Left forelimb (tissue), 1 donor: ENCODE data around the gene MEIS1.

Source experiments
- DNase-seq: peaks from one replicate; pipeline ENCODE4 v3.0.0-alpha.2; 2018; ENCODE audit warnings: low spot score

Gene MEIS1

GRCh38 chr2:66535574-66536289, 100.8 kb downstream of the MEIS1 start:
- no peak for DNase-seq

- DNase-seq, result no peak
These were observed 101.4 kb downstream of the MEIS1 start for GRCh38 chr2:66536290-66536673.

- DNase-seq, result no peak
These were observed 102.1 kb downstream of the MEIS1 start for GRCh38 chr2:66536997-66537396.

GRCh38 chr2:66538291-66538690, 103.4 kb downstream of the MEIS1 start:
- DNase-seq, result no peak

GRCh38 chr2:66539452-66539851, 104.5 kb downstream of the MEIS1 start:
- no peak for DNase-seq

GRCh38 chr2:66541646-66542045, 106.7 kb downstream of the MEIS1 start:
- no peak for DNase-seq

- no peak for DNase-seq
These were observed 108.4 kb downstream of the MEIS1 start for GRCh38 chr2:66543257-66543767.

GRCh38 chr2:66544258-66544657, 109.3 kb downstream of the MEIS1 start:
- no peak for DNase-seq

- DNase-seq, result no peak
These were observed 110.3 kb downstream of the MEIS1 start for GRCh38 chr2:66545258-66545657.

- DNase-seq, result no peak
These were observed 112.2 kb downstream of the MEIS1 start for GRCh38 chr2:66547118-66547517.

GRCh38 chr2:66547887-66548286, 113.0 kb downstream of the MEIS1 start:
- no peak for DNase-seq

GRCh38 chr2:66548422-66548821, 113.5 kb downstream of the MEIS1 start:
- no peak for DNase-seq

- DNase-seq, result no peak
These were observed 115.9 kb downstream of the MEIS1 start for GRCh38 chr2:66550826-66551225.

GRCh38 chr2:66553370-66553769, 118.4 kb downstream of the MEIS1 start:
- no peak for DNase-seq

GRCh38 chr2:66555091-66555490, 120.2 kb downstream of the MEIS1 start:
- no peak for DNase-seq

- no peak for DNase-seq
These were observed 120.8 kb downstream of the MEIS1 start for GRCh38 chr2:66555501-66556324.

GRCh38 chr2:66559672-66560071, 124.7 kb downstream of the MEIS1 start:
- DNase-seq, result no peak

GRCh38 chr2:66560683-66561082, 125.8 kb downstream of the MEIS1 start:
- no peak for DNase-seq

- no peak for DNase-seq
These were observed 126.8 kb downstream of the MEIS1 start for GRCh38 chr2:66561645-66562303.

GRCh38 chr2:66562304-66562685, 127.4 kb downstream of the MEIS1 start:
- no peak for DNase-seq

- no peak for DNase-seq
These were observed 128.5 kb downstream of the MEIS1 start for GRCh38 chr2:66563473-66563872.

GRCh38 chr2:66565291-66565690, 130.4 kb downstream of the MEIS1 start:
- DNase-seq, result no peak
